Thoracic aorta (tissue), 2 donors: ENCODE results near the gene UBE2U. TPM values are rescaled to one million over a fixed set of nuclear protein-coding genes. Genes with fewer than 3 reads are reported as not detected.

ENCODE experiments used
- ATAC-seq: fragments of 150-250 bp; one replicate; pipeline ENCODE4 v1.8.0; 2017; ENCODE audit warnings: low read depth; ENCODE audit not compliant: insufficient number of reproducible peaks, low FRiP score
- DNase-seq: peaks from one replicate; pipeline ENCODE4 v3.0.0-alpha.2; 2020; ENCODE audit warnings: low spot score
- H3K27ac ChIP-seq, 2 donors: fragments of 200-600 bp; sonication (generic); 1 replicate in 1 of 2; 2 replicates in 1 of 2; pipeline ENCODE4 v1.5.1; 2016; ENCODE audit warnings: mild to moderate bottlenecking in 2 of 2, moderate library complexity in 2 of 2
- H3K27me3 ChIP-seq: fragments of 200-600 bp; sonication (generic); replicated peaks from 2 replicates; pipeline ENCODE4 v1.6.0; 2016; ENCODE audit warnings: mild to moderate bottlenecking; ENCODE audit not compliant: insufficient read depth
- H3K36me3 ChIP-seq: fragments of 200-600 bp; sonication (generic); one replicate; pipeline ENCODE4 v1.5.1; 2016
- H3K4me1 ChIP-seq, 2 donors: fragments of 200-600 bp; sonication (generic); 1 replicate in 1 of 2; 2 replicates in 1 of 2; pipeline versions ENCODE4 v1.5.1 to v1.6.0; 2016; ENCODE audit warnings: low read depth in 2 of 2, mild to moderate bottlenecking in 1 of 2; ENCODE audit not compliant: control insufficient read depth in 1 of 2
- H3K4me3 ChIP-seq: fragments of 200-600 bp; sonication (generic); 2 replicates; pipeline ENCODE4 v1.5.1; 2016; ENCODE audit warnings: mild to moderate bottlenecking
- H3K9me3 ChIP-seq: fragments of 200-600 bp; sonication (generic); 2 replicates; pipeline ENCODE4 v1.5.1; 2016
- total RNA-seq, 2 donors: library from RNA; depleted of rRNA; stranded (reverse); fragments of >200 nt; gene quantifications; one replicate each; pipeline versions ENCODE4 v1.1.0 to v1.2.3, GENCODE V29; 2016
- TF ChIP-seq, protein P1 (sequence below): fragments of 200-600 bp; sonication (generic); IDR thresholded peaks from one replicate; pipeline ENCODE4 v1.5.1; 2019; ENCODE audit warnings: antibody characterized with exemption

The UBE2U gene
- total RNA-seq, 2 donors from 2014 or later = not detected

DNA sequence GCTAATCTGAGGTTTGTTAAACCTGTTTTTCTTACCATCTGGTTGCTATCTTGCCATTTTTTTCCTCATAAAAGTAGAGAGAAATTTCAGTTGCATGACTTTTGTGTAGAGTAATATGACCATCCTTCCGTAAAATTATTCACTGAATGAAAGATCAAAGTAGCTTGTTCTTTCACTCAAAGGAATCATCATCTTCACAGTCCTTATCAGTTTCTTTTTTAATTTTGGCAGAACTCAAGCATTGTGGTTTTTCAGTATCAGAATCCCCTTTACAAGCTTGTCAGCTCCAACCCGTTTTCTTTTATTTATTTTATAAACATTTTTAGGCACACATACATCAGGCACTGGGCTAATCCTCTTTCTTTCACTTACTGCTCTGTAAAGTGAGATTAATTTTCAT is 91.7 kb downstream of the UBE2U start:
- Histone ChIP-seq H3K9me3 (no peaks in the 10 kb centered on the region), H3K36me3 (no peaks in the 10 kb centered on the region), H3K4me3 (no peak overlapping the region), H3K27ac (no peak overlapping the region), H3K27me3 (no peaks in the 10 kb centered on the region), H3K4me1 (no peaks in the 10 kb centered on the region)
- TF ChIP-seq, protein P1, sequence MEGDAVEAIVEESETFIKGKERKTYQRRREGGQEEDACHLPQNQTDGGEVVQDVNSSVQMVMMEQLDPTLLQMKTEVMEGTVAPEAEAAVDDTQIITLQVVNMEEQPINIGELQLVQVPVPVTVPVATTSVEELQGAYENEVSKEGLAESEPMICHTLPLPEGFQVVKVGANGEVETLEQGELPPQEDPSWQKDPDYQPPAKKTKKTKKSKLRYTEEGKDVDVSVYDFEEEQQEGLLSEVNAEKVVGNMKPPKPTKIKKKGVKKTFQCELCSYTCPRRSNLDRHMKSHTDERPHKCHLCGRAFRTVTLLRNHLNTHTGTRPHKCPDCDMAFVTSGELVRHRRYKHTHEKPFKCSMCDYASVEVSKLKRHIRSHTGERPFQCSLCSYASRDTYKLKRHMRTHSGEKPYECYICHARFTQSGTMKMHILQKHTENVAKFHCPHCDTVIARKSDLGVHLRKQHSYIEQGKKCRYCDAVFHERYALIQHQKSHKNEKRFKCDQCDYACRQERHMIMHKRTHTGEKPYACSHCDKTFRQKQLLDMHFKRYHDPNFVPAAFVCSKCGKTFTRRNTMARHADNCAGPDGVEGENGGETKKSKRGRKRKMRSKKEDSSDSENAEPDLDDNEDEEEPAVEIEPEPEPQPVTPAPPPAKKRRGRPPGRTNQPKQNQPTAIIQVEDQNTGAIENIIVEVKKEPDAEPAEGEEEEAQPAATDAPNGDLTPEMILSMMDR = no peak
- no peak for ATAC-seq
- DNase-seq = no peak

DNA sequence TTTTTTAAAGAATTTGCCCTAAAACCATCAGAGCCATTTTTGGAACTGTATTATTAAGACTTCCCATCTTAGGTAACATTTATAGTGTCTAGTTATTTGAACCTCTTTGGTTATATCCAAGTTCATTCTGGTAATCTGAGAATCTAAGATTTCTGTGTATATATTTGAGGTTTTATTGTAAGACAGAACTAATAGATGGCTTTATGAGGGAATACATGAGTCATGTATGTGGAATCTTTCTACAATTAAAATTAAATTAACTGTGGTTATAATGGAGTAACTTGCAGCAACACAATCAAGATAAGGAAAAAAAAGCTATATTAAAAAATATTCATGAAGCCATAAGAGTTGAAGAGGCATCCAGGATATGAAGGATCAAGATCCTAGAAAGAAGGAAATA is 92.1 kb downstream of the UBE2U start:
- ATAC-seq (no peak), DNase-seq (no peak)
- TF ChIP-seq, protein P1 = no peak

DNA sequence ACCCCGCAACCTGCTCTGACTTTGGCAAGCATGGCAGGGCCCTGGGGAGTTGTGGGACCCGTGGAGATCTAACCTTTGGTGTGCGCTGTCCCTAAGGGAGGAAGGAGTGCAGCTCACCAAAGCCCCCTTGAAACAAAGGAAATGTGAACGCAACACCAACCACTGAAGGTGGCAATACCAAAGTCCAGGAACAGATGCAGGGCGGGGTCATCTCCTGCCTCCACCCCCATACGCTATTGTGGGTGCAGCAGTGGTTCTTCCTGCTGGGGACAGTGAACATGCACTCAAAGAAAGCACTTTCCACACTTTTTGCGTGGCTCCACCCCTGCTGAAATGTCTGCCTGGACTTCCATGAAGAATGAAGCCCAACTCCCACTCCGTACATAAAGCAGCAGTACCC is 93.0 kb downstream of the UBE2U start:
- no peaks in the 10 kb centered on the region for H3K4me1 ChIP-seq
- H3K36me3 ChIP-seq = no peaks in the 10 kb centered on the region
- H3K27me3 ChIP-seq = no peaks in the 10 kb centered on the region
- no peaks in the 10 kb centered on the region for H3K9me3 ChIP-seq
- TF ChIP-seq, protein P1 = no peak
- H3K27ac ChIP-seq = no peak overlapping the region
- no peak overlapping the region for H3K4me3 ChIP-seq
- DNase-seq = no peak
- no peak for ATAC-seq

More for the DNA sequence above, 92.1 kb downstream of the UBE2U start:
- H3K9me3 ChIP-seq = no peaks in the 10 kb centered on the region
- no peaks in the 10 kb centered on the region for H3K4me1 ChIP-seq
- H3K27me3 ChIP-seq = no peaks in the 10 kb centered on the region
- H3K36me3 ChIP-seq = no peaks in the 10 kb centered on the region
- no peak overlapping the region for H3K27ac ChIP-seq
- H3K4me3 ChIP-seq = no peak overlapping the region

DNA sequence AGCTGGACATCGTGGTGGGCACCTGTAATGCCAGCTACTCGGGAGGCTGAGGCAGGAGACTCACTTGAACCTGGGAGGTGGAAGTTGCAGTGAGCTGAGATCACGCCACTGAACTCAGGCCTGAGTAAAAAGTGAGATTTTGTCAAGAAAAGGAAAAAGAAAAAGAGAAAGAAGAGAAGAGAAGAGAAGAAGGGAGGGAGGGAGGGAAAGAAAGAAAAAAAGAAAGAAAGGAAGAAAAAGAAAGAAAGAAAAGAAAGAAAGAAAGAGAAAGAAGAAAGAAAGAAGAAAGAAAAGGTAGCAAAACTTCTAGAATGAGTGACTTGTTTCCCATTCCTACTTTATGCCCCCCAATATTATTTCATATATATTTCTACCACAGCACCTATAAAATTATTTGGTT is 98.8 kb downstream of the UBE2U start:
- ATAC-seq = no peak
- Histone ChIP-seq H3K36me3 (no peaks in the 10 kb centered on the region), H3K4me3 (no peak overlapping the region), H3K27ac (no peak overlapping the region), H3K9me3 (no peaks in the 10 kb centered on the region), H3K4me1 (no peaks in the 10 kb centered on the region), H3K27me3 (no peaks in the 10 kb centered on the region)
- no peak for DNase-seq
- TF ChIP-seq, protein P1 = no peak

DNA sequence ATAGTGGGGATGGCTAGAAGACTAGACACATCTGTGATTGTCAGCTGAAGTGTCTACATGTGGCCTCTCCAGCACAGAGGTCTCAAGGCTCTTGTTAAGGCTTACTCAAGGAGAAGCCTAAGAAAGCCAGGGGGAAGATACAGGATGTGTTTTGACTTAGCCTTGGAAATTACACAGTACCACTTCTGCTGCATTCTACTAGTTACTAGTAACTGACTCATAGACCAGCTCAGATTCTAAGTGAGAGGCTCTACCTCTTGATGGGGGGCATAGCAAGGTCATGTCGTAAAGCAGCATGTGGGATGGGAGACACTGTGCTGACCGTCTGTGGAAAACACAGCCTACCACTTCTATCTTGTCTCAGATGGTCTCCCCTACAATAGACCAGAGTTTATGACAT is 99.5 kb downstream of the UBE2U start:
- H3K27ac ChIP-seq = no peak overlapping the region
- ATAC-seq = no peak
- H3K9me3 ChIP-seq = no peaks in the 10 kb centered on the region
- no peak for DNase-seq
- no peaks in the 10 kb centered on the region for H3K27me3 ChIP-seq
- no peaks in the 10 kb centered on the region for H3K4me1 ChIP-seq
- TF ChIP-seq, protein P1 = no peak
- no peaks in the 10 kb centered on the region for H3K36me3 ChIP-seq
- H3K4me3 ChIP-seq = no peak overlapping the region
